CD14-positive monocyte (primary cell): ENCODE results near the gene CYRIA. TPM values are rescaled to one million over a fixed set of nuclear protein-coding genes. Genes with fewer than 3 reads are reported as not detected.

Experiments
- DNase-seq, 3 donors: peaks; one replicate each; pipeline ENCODE4 v3.0.0-alpha.2; 2011 to 2022
- H2AFZ ChIP-seq: 2 replicates; pipeline ENCODE4 v1.6.0; 2012; ENCODE audit warnings: mild to moderate bottlenecking, low read depth, low read length, inconsistent platforms; ENCODE audit not compliant: insufficient read depth, poor library complexity, severe bottlenecking
- H3K27ac ChIP-seq, 2 donors: 1 replicate in 1 of 2; 2 replicates in 1 of 2; pipeline ENCODE4 v1.5.1; 2012 to 2013; ENCODE audit warnings: low read length in 2 of 2, control low read depth in 1 of 2, inconsistent platforms in 1 of 2, low read depth in 1 of 2, mild to moderate bottlenecking in 1 of 2
- H3K27me3 ChIP-seq, 2 donors: one replicate each; pipeline versions ENCODE4 v1.6.0 to v1.6.1; 2011 to 2013; ENCODE audit warnings: low read length in 2 of 2; ENCODE audit not compliant: control insufficient read depth in 2 of 2, insufficient read depth in 2 of 2
- H3K36me3 ChIP-seq, 2 donors: replicated peaks in 1 of 2; 1 replicate in 1 of 2; 2 replicates in 1 of 2; pipeline versions ENCODE4 v1.5.1 to v1.6.1; 2012 to 2013; ENCODE audit warnings: low read length in 2 of 2, control low read depth in 1 of 2, inconsistent platforms in 1 of 2, mild to moderate bottlenecking in 1 of 2; ENCODE audit not compliant: insufficient read depth in 2 of 2, control insufficient read depth in 1 of 2
- H3K4me1 ChIP-seq, 2 donors: 1 replicate in 1 of 2; 2 replicates in 1 of 2; pipeline versions ENCODE4 v1.5.1 to v1.6.1; 2012 to 2013; ENCODE audit warnings: low read length in 2 of 2, control low read depth in 1 of 2, inconsistent platforms in 1 of 2, mild to moderate bottlenecking in 1 of 2, moderate library complexity in 1 of 2; ENCODE audit not compliant: insufficient read depth in 2 of 2, control insufficient read depth in 1 of 2
- H3K4me2 ChIP-seq: replicated peaks from 2 replicates; pipeline ENCODE3; 2012; ENCODE audit warnings: low read length, moderate library complexity, mild to moderate bottlenecking; ENCODE audit not compliant: poor library complexity, severe bottlenecking; ENCODE audit errors: extremely low read depth
- H3K4me3 ChIP-seq, 3 experiments: fragments of 200-600 bp in 1 of 3; sonication (generic) in 1 of 3; replicated peaks in 1 of 3; 1 replicate in 2 of 3; 2 replicates in 1 of 3; pipeline ENCODE4 v1.5.1; 2011 to 2013; ENCODE audit warnings: low read length in 3 of 3, mild to moderate bottlenecking in 3 of 3, control low read depth in 2 of 3, low read depth in 2 of 3, inconsistent platforms in 1 of 3, moderate library complexity in 1 of 3
- H3K79me2 ChIP-seq: 2 replicates; pipeline ENCODE4 v1.6.0; 2012; ENCODE audit warnings: mild to moderate bottlenecking, control low read depth, inconsistent platforms, low read length, moderate library complexity; ENCODE audit not compliant: insufficient read depth
- H3K9ac ChIP-seq: 2 replicates; pipeline ENCODE4 v1.6.0; 2017; ENCODE audit warnings: low read length, mild to moderate bottlenecking; ENCODE audit not compliant: insufficient read depth, poor library complexity, severe bottlenecking
- H3K9me3 ChIP-seq, 2 donors: replicated peaks in 1 of 2; 1 replicate in 1 of 2; 2 replicates in 1 of 2; pipeline versions ENCODE4 v1.5.1 to v1.6.1; 2012 to 2013; ENCODE audit warnings: low read length in 2 of 2, control low read depth in 1 of 2; ENCODE audit not compliant: control insufficient read depth in 1 of 2, insufficient read depth in 1 of 2
- H4K20me1 ChIP-seq: 2 replicates; pipeline ENCODE4 v1.6.0; 2012; ENCODE audit warnings: mild to moderate bottlenecking, low read length, control low read depth, moderate library complexity; ENCODE audit not compliant: insufficient read depth
- H3K27ac Mint-ChIP-seq, 7 donors: one replicate each; pipeline ENCODE4 v1.8.0; 2020; ENCODE audit warnings: mild to moderate bottlenecking in 7 of 7, mixed read lengths in 7 of 7, moderate library complexity in 6 of 7, inconsistent platforms in 2 of 7
- H3K27me3 Mint-ChIP-seq, 3 donors: one replicate each; pipeline ENCODE4 v1.8.0; 2021 to 2022; ENCODE audit warnings: low read depth in 3 of 3, mild to moderate bottlenecking in 3 of 3, mixed read lengths in 3 of 3, moderate library complexity in 3 of 3, inconsistent platforms in 1 of 3
- H3K36me3 Mint-ChIP-seq, 2 donors: one replicate each; pipeline ENCODE4 v1.8.0; 2020; ENCODE audit warnings: mixed read lengths in 2 of 2, inconsistent platforms in 1 of 2, mild to moderate bottlenecking in 1 of 2
- H3K4me1 Mint-ChIP-seq: one replicate; pipeline ENCODE4 v1.8.0; 2020; ENCODE audit warnings: mild to moderate bottlenecking, mixed read lengths
- H3K4me3 Mint-ChIP-seq, 2 donors: one replicate each; pipeline ENCODE4 v1.8.0; 2020; ENCODE audit warnings: mild to moderate bottlenecking in 2 of 2, mixed read lengths in 2 of 2, moderate library complexity in 1 of 2
- H3K9me3 Mint-ChIP-seq, 7 donors: one replicate each; pipeline ENCODE4 v1.8.0; 2020 to 2022; ENCODE audit warnings: mixed read lengths in 7 of 7, mild to moderate bottlenecking in 6 of 7, moderate library complexity in 6 of 7, inconsistent platforms in 2 of 7
- WGBS: methylation state at CpG from one replicate; pipeline ENCODE4 v1.1.5; 2013; ENCODE audit warnings: missing lambda C conversion rate; ENCODE audit not compliant: insufficient coverage; 5-methylcytosine and 5-hydroxymethylcytosine counted together
- intact Hi-C, 2 donors: fragments of 100-400 bp; cut with micrococcal nuclease; formaldehyde crosslinking; loops; one replicate each; pipeline versions ENCODE4 v1.15.0 to v1.15.1; 2023
- polyA plus RNA-seq, 3 donors: library from polyadenylated mRNA; depleted of rRNA in 1 of 3; unstranded in 2 of 3; stranded (reverse) in 1 of 3; fragments of 300-500 nt in 2 of 3; fragments of >200 nt in 1 of 3; fragmentation: Illumina TruSeq in 2 of 3; gene quantifications; 1 replicate in 2 of 3; 2 replicates in 1 of 3; pipeline ENCODE4 v1.2.3, GENCODE V29; 2012 to 2021
- TF ChIP-seq, protein P1 (sequence below): fragments of 200-600 bp; IDR thresholded peaks from one replicate; pipeline ENCODE4 v1.8.0; 2022; ENCODE audit warnings: antibody characterized with exemption, mild to moderate bottlenecking

CYRIA gene
- polyA plus RNA-seq, 3 donors = 55.9 to 101 (median 72.4) TPM

DNA sequence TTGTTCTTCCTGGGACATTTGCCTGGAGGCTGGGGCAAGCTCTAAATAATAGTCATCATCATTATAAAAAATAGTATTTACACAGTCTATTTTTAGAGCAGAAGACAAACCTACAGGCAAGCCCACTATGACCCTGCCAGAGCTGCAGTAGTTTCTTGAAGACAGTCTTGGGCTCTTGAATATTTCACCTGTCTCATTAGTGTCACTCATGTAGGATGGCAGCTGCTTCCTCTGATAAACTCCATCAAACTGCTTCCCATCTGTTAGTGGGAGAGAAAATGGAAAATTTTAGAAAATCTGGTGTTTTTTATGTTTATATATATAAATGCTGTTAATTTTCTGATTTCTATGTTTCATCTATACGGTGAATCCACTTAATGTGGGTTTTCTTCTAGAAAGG, 8.5 kb upstream of the CYRIA start:
- no peak for DNase-seq
- Histone ChIP-seq H3K9me3 (peaks cover 0 to 5% of the 10 kb centered on the region in 2 donors), H3K4me2 (no peak overlapping the region), H3K4me3 (no peak overlapping the region), H3K4me1 (peaks cover 12 to 16% of the 10 kb centered on the region in 2 donors), H3K9ac (no peak overlapping the region), H3K79me2 (no peaks in the 10 kb centered on the region), H3K27ac (no peak overlapping the region), H4K20me1 (no peaks in the 10 kb centered on the region), H2AFZ (no peak overlapping the region), H3K27me3 (no peaks in the 10 kb centered on the region), H3K36me3 (no peaks in the 10 kb centered on the region)
- Mint-ChIP-seq H3K4me1 (peaks cover 16% of the 10 kb centered on the region), H3K9me3 (peaks cover 2 to 12% (median 8%) of the 10 kb centered on the region in 7 donors), H3K27me3 (peaks cover 1% of the 10 kb centered on the region in 3 donors), H3K27ac (no peak overlapping the region), H3K4me3 (no peak overlapping the region), H3K36me3 (peaks cover 0 to 3% of the 10 kb centered on the region in 2 donors)
- no CpG with 5 or more reads among the region's 1 CpG for WGBS
- TF ChIP-seq, protein P1, sequence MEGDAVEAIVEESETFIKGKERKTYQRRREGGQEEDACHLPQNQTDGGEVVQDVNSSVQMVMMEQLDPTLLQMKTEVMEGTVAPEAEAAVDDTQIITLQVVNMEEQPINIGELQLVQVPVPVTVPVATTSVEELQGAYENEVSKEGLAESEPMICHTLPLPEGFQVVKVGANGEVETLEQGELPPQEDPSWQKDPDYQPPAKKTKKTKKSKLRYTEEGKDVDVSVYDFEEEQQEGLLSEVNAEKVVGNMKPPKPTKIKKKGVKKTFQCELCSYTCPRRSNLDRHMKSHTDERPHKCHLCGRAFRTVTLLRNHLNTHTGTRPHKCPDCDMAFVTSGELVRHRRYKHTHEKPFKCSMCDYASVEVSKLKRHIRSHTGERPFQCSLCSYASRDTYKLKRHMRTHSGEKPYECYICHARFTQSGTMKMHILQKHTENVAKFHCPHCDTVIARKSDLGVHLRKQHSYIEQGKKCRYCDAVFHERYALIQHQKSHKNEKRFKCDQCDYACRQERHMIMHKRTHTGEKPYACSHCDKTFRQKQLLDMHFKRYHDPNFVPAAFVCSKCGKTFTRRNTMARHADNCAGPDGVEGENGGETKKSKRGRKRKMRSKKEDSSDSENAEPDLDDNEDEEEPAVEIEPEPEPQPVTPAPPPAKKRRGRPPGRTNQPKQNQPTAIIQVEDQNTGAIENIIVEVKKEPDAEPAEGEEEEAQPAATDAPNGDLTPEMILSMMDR = no peak
- intact Hi-C loops = loop anchor here in 1 of 2 donors (5.0 kb wide), 1 partner anchor 38 kb away; no protein-coding TSS in a partner anchor

DNA sequence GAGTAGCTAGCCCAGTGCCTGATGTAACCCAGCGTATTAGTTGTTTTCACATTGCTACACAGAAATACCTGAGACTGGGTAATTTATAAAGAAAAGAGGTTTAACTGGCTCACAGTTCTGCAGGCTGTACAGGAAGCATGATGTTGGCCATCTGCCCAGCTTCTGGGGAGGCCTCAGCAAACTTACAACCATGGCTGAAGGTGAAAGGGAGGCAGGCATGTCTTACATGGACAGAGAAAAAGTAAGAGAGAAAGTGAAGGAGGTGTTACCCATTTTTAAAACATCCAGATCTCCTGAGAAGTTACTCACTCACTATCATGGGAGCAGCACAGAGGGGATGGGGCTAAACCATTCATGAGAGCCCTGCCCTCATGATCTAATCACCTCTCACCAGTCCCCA, 6.1 kb upstream of the CYRIA start:
- no peak for DNase-seq

More for the DNA sequence above, 6.1 kb upstream of the CYRIA start:
- Histone ChIP-seq H3K4me3 (no peak overlapping the region), H3K27ac (no peak overlapping the region), H2AFZ (no peak overlapping the region), H3K4me2 (no peak overlapping the region), H3K4me1 (peaks cover 10 to 18% of the 10 kb centered on the region in 2 donors), H3K36me3 (no peaks in the 10 kb centered on the region), H3K79me2 (no peaks in the 10 kb centered on the region), H3K9me3 (no peaks in the 10 kb centered on the region), H4K20me1 (no peaks in the 10 kb centered on the region), H3K9ac (no peak overlapping the region), H3K27me3 (no peaks in the 10 kb centered on the region)
- H3K4me3 Mint-ChIP-seq = no peak overlapping the region
- peaks cover 0 to 4% (median 0%) of the 10 kb centered on the region in 7 donors for H3K9me3 Mint-ChIP-seq
- peaks cover 0 to 2% of the 10 kb centered on the region in 2 donors for H3K36me3 Mint-ChIP-seq
- peak overlapping the region in 1 of 7 donors; percentile 69 for H3K27ac Mint-ChIP-seq
- TF ChIP-seq, protein P1 = no peak
- peaks cover 3 to 7% (median 5%) of the 10 kb centered on the region in 3 donors for H3K27me3 Mint-ChIP-seq
- no CpG with 5 or more reads among the region's 1 CpG for whole genome bisulfite sequencing
- H3K4me1 Mint-ChIP-seq = peaks cover 17% of the 10 kb centered on the region
- intact Hi-C loops = loop anchor here in 1 of 2 donors (5.0 kb wide), 1 partner anchor 41 kb away; no protein-coding TSS in a partner anchor
